GM10847 (cell line): ENCODE measurements around the gene DNAH14.
A peak's percentile ranks its signal among the peaks of the same experiment; 100 is the strongest.

ENCODE experiments used
- POLR2A ChIP-seq: IDR thresholded peaks from 2 replicates; pipeline ENCODE4 v1.6.1; 2011; ENCODE audit not compliant: insufficient read length; ENCODE audit errors: extremely low read depth

The DNAH14 gene

GRCh38 chr1:225428068-225428880 lies 498.8 kb downstream of the DNAH14 start:
- peak; percentile 83 for TF ChIP-seq POLR2A

- TF ChIP-seq POLR2A, result no peak
These were observed 499.5 kb downstream of the DNAH14 start for GRCh38 chr1:225428881-225429455.

DNA sequence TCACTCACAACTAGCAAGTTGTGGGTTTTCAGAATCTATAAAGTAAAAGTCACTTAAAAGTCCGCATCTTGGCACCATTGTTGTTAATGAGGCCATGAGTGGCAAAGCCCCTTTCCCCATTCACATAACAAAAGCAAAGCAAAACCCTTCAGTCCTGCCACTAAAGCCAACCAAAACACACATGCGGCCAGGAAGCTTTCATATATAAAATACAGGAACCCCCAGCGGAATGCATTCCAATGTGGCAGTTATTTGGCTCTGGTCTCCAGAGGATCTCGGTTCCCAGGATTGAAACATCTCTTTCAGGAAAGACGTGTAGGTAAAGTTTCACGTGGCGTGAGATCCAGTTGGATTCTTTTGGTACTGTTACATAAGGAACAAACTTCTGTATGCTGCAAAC lies 500.8 kb downstream of the DNAH14 start:
- TF ChIP-seq POLR2A, result no peak

GRCh38 chr1:225431081-225431863 lies 501.8 kb downstream of the DNAH14 start:
- TF ChIP-seq POLR2A, result no peak

- no peak for TF ChIP-seq POLR2A
These were observed 504.6 kb downstream of the DNAH14 start for GRCh38 chr1:225434046-225434445.

GRCh38 chr1:225435076-225435475 lies 505.6 kb downstream of the DNAH14 start:
- no peak for TF ChIP-seq POLR2A

DNA sequence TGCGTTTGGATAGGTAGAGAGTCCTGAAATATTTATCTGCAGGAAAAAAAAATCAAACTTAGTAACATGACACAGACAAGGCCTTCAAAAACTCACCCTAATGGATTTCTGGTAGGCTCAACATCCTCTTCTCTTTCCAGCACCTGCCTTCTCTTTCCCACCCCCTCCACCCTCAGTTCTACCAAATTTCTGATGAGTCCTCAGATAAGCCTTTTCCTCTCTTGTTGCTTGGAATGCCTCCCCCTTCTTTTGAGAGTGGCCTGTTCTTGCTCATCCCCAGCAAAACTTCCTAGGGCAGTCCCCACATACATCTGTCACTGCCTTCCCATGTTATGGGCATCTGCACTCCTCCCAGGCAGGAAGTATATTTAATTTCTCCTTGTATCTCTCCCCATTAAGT lies 506.0 kb downstream of the DNAH14 start:
- no peak for TF ChIP-seq POLR2A

DNA sequence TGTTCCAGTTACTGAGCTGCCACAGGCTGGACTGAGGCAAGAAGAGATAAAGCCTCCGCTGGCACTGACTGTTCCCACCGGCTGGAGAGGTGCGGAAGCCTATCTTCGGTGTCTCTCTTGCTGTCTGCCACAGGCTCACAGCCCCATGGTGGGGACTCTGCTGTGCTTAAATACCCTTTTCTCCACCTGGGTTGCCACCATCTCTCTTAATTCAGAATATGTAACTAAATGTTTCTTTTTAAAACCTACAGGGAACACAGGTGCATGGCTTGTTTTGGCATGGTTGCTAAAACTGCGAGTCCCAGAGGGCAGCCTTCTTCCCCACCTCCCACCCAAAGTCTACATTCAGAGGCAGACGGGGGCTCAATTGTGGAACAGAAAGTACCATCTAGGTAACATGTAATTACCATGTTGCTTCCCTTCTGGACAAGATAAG lies 506.5 kb downstream of the DNAH14 start:
- TF ChIP-seq POLR2A, result peak; percentile 59

GRCh38 chr1:225437710-225438437 lies 508.4 kb downstream of the DNAH14 start:
- TF ChIP-seq POLR2A, result no peak

DNA sequence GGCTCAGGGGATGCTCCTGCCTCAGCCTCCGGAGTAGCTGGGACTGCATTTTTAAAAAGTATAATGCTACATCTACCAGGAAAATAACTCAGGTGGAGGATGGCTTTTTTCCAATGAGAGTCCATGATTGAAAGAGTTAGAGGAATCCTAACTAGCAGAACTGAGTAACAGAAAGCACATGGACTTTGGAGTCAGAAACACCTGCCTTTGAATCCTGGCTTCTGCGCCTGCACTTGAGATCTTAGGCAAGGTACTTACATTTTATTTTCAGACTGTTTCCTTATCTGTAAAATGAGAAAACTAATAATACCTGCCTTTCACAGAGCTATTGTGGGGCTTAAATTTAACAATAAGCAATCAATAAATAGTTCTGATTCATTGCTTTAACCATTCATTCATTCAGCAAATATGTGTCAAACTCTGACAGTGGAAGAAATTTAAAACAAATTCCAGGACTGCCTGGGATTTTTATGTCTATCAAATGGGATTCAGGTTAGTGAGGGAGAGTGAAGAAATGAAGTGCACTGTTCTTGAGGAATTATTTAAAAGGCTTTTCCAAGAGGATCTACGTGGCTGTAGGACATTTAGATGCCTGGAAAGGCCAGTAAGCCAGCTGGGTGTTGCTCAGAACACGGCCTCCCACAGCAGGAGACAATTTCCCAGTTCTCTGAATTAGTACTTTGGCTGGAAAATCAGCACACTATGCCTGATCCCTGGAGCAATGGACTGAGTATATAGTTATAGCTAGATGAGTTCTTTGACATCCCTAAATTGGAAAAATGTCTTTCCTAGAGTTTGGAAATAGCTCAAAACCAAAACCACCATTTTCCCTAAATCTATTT lies 511.1 kb downstream of the DNAH14 start:
- no peak for TF ChIP-seq POLR2A

DNA sequence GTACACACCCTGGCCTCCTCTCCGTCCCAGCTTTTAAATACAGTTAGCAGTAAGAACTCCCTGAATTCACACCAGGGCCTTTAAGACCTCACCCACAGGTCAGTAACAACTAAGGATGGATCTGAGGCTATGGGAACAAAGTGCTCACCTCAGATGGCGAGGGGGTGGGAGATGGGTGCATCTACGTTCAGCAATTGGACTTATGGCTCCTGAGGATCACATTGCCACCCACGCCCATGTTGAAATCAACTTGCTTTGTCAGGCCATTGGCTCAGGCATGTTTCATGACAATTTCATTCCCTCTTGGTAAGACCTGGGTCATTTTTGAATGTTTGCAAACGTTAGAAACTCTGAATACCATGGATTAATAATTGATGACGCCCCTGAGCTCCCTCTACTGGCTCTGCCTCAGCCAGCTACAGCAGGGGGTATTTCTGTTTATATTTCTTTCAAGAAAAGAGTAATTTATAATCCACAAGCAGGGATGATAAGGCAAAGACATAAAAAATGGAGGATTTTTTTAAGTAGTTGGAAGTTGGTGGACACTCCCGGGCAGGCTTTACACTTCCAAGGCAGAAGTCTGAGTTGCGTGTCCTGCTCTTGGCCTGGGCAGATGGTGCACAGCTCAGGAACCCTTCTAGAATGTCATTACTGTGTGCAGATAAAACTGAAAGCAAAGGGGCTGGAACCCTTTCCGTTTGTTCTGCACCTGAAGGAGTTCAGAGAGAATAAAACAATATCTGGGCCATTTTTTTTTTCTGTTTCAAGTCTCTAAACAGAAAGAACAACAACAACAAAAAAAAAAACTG lies 512.0 kb downstream of the DNAH14 start:
- no peak for TF ChIP-seq POLR2A

DNA sequence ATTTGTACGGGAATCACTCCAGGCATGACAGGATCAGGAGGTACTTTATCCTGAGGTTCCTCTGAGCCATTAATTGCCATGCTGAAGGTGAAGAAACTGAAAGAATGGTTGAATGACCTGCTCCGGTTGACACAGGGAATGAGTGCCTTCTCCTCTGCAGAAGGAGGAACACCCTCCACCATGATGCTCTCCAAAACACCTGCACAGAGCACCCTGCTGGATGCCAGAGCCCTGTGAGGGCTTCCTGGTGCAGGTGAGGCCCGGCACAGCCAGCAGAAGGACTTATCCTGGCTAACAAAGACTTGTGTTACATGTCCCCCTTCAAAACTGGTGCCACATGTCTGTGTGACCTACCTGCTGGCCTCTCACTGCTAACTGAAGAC lies 512.6 kb downstream of the DNAH14 start:
- TF ChIP-seq POLR2A, result no peak
